ENCODE measurements around the gene LRRC56.

Gene LRRC56

DNA sequence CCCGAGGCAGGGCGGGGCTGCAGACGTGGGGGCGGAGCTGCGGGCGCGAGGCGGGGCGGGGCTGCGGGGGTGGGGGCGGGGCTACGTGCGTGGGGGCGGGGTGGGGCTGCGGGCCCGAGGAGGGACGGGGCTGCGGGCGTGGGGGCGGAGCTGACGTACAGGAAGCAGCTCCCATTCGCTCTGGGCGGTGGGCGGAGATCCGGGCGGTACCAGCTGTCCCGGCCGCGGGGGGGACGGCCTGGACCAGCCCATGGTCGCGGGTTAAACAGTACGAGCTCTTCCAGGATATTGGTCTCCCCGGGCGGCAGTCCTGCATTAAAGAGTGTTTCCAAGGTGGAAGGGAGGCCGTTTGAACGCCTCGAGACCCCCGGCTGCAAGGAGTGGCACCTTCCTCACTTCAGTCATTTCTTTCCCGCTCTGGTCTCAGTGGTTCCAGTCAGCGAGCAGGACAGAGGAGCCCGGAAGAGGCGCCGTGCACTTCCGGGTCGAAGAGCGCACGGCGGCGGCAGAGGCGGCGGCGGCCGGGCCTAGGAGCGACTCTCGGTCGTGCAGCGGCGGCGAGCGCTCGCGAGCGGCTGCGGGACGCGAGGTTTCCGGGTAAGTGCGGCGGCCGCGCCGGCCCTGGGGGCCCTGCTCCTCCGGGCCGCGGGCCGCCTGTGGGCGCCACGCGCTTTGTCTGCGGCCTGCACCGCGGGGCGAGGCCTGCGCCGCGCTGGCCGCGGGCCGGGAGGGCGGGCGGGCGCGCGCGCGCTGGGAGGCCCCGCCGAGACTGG lies 38.9 kb downstream of the LRRC56 start, which contains the start of gene PHRF1:
PHRF1 (plus strand) TSS at position 475 of the 773 bp plus-strand sequence. CDS start 5,043 bp downstream, outside the sequence.
- DNase-seq: peak; percentile 94 to 96 (median 95)

DNA sequence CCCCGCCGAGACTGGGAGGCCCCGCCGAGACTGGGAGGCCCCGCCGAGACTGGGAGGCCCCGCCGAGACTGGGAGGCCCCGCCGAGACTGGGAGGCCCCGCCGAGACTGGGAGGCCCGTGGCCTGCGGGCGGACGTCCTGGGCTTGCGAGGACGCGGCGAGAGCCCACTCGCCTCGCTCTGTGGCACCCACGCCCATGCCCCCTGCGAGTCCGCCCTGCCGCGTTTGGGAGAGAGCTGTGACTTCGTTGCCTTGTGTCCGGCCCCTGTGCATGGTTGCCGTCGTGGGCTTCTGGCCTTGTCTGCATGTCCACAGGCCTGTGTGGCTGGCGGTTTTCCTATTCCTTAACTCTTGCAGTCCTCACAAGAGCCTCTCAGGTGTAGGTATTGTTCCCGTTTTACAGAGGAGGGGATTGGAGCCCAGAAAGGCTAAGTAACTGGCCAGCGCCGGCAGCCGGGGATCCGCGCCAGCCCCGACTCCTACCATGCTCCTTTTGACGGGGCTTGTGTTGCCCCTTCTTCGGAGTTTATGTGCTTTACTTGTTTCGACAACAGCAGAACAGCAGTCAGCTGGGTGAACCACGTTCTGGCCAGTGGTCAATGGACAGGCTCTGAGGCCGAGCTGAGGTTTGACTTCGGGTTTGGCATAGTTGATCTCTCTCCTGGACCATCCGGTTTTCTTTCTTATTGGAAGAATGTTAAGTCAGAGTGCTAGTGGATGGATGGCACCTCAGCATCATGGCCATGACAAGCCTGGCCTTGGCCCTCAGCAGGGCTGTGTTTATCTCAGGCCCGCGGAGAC lies 39.7 kb downstream of the LRRC56 start:
- DNase-seq: no peak

DNA sequence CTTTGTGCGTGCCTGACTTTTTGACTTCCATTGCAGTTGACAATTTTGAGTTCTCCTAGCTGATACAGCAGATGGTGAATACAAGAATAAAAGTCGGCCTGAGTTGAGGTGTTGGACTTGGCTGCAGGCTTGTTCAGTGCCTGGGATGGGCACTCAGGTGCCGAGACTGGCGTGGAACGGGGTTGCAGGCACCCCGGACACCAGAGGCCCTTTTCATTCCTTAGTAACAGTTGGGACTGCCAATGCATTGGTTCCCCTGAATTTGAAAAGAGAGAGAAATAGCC lies 40.2 kb downstream of the LRRC56 start:
- no peak for DNase-seq

DNA sequence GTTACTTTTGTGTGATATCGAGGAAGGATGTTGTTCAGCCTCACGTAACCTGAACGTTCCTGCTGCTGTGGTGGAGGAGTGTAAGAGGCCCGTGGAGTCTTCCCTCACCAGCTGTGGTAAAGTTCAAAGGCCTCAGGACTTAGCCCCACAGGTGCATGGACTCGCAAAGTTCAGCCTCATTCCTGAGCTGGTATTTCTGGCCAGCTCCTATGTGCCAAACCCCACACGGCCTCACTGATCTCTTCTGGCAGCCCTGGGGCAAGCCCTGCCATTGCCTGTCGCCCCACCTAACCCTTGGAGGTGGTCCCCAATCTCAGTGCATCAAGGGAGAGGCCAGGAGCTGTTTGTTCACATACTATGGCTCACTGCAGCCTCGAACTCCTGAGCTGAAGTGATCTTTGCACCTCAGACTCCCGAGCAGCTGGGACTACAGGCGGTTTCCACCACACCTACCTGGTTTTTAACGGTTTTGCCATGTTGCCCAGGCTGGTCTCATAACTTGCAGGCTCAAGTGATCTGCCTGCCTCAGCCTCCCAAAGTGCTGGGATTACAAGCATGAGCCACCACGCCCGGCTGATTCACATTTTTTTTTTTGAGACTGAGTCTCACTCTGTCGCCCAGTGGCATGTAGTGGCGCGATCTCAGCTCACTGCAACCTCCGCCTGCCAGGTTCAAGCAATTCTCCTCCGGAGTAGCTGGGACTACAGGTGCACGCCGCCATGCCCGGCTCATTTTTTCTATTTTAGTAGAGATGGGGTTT lies 41.1 kb downstream of the LRRC56 start:
- no peak for DNase-seq

DNA sequence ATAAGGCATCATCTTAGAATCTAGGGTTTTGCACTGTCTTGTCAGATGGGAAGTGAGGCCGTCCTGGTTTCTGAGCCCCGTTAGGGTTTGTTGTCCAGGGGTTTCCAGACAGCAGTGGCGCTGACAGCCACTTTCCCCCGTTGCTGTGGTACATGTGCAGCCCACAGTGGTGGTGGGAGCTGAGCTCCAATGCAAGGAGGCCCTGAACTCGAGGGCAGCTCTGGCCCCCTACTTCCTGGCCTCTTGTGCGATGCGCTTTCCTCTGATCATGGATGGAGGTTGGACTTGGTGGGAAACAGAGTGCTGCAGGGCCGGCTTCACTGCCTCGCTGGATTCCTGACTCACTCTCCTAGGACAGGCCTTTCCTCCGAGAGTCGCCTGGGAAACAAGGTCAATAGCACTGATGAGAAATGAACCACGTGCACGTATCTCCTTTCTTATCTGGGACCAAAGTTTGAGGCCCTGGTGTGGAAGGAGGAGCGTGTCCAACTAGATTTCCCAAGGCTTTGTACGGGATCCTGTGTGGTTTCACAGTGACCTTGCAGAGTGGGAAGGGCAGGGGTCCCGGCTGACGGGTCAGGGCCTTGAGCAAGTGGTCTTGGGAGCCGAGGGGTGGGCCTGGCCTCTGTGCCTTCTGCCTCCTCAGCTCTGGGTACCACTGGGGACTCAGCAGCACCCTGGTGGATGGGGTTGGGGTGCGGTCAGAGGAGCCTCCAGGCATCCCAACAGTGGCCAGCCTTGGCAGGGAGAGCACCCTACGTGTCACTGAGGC lies 42.7 kb downstream of the LRRC56 start:
- DNase-seq: no peak

DNA sequence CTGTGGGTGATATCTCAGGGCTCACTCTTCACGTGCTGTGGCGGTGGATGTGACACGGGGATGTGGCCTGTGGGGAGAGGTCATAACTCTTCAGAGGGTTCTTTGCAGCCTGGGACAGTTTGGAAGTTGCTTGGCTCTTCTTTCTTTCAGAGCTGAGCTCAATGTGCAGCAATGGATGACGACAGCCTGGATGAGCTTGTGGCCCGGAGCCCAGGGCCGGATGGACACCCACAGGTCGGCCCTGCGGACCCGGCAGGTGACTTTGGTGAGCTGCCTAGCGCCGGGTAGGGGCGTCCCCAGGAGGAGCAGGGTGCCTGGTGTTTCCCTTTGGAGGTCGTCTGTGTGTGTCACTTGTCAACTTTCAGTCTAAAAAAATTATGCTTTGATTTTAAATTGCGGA lies 44.0 kb downstream of the LRRC56 start:
- DNase-seq: no peak

DNA sequence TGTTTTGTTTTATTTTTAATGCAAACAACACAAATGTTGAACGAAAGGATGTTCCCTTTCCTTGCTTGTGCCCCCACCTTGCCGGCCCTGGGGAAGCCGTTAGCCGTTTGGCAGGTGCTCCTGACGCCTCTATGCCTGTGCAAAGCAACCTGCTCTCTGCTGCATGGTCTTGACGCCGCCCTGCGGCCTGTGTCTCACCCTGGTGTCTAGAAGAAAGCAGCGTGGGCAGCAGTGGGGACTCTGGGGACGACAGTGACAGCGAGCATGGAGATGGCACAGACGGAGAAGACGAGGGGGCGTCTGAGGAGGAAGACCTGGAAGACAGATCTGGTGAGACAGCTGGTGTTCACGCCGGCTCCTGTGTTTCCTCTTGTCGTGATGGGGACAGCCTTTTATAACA lies 44.4 kb downstream of the LRRC56 start:
- DNase-seq: no peak

DNA sequence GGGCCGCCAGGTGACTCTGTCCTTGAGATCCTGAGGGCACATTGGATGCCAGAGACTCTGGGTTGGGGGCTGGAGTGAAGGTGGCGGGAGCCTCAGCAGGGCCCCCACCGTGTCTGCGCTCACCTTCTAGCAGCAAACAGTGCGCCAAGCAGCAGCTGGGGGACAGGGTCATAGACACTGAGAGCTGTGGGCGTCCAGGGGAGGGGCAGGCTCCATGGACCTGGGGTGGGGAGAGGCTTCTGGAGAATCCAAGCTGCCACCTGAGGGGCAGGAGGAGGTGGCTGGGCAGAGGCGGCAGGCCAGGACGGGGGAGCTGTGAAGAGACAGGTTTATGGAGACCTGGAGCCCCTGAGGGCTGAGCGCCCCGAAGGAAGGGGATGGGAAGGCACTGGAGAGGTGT lies 47.0 kb downstream of the LRRC56 start:
- no peak for DNase-seq

DNA sequence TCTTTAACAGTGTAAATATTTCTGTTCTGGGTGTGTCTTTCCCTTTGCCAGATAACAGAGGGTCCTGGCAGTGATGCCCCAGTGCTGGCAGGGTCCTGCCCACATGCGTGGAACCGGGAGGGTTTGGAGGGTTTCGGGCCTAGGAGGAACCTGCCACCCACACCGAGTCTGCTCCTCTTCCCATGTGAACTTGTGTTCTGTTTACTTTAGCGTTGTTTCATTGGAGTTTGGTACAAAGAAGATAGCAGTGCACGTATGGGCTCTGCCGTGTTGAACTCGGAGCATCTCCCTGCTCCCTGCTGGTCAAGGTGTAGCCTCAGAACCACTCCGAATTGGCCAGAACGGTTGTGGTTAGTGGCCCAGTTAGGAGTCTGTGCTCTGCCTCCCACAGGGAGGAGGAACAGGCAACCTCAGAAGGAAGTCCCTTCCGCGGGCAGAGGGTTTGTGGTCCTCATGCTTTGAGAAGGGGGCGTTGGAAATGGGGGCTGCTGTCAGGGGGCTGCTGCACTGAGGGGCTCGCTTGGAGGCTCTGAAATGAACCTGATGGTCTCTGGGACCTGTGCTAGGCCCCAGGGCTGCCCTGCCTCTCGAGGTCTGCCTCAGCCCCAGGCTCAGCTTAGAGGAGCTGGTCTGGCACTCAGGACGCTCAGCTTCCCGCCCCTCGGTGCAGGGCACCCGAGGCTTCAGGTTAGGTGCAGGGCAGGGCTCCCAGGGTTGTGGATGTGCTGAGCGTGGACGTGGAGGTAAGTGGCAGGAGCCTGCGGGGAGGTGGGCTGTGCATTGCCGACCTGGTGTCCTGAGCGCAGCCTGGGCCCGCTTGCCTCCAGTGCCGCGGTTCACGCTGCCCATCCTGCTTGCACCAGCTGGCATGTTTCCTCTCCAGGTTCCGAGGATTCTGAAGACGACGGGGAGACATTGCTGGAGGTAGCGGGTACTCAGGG lies 49.3 kb downstream of the LRRC56 start:
- no peak for DNase-seq

DNA sequence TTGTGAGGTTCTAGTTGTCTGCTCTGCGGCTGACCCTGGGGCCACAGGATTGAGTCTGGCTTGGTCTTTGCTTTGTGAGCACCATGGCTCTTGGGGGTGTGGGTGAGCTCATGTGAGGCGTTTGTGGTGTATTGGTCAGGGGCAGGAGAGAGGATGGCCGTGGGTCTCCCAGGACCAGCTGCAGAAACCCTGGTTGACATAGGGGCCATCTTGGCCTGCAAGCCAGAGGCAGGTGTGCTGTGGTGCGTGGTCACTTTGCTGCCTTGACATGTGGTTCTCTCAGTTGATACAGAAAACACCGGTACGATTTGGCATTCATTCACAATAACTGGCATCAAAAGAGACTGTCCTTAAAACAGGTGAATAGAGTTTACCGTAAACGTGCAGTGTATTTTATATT lies 50.2 kb downstream of the LRRC56 start:
- DNase-seq: no peak

DNA sequence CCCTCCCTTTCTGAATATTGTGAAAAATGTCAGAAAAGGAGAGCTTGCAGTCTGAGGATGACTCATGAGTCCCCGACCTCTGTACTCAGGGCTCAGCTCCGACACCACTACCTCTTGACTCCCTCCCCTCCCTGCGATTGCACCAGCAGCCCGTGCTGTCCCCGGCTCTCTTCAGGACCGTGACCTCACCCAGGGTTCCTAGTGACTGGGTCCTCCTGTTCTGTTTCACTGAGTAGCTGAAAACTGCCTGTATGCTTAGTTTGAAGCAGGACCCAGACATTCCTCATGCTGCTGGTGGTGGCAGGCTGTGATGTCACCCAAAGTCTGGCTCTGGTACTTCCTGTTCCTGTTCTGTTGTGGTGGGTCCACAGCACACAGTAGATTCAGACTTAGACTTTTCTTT lies 50.7 kb downstream of the LRRC56 start:
- DNase-seq: peak in 4 of 5 donors; percentile 49 to 74 (median 63)

DNA sequence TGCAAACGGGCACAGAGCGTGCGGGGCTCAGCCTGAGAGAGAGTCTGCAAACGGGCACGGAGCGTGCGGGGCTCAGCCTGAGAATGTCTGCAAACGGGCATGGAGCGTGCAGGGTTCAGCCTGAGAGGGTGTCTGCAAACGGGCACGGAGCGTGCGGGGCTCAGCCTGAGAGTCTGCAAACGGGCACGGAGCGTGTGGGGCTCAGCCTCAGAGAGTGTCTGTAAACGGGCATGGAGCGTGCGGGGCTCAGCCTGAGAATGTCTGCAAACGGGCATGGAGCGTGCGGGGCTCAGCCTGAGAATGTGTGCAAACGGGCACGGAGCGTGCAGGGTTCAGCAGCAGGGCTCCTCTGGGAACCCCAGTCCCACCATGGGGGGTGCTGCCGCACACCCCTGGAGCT lies 52.5 kb downstream of the LRRC56 start:
- no peak for DNase-seq

DNA sequence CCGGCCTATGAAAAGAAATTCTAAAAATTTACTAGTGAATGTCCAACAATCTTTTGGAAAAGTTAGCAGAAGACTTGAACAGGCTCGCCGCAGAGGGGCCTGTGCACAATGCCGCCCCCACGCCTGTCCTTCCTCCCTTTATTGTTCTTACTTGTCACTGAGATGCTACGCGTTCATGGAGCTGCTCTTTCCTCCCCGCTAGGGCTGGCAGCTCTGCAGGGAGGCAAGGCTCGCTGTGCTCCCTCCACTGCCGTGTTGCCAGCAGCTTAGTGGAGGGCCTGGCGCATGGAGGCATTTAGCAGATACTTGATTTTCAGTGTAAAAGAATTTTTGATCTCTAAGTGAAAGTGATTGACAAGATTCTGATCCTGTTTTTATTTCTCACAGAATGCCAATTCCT lies 53.7 kb downstream of the LRRC56 start:
- DNase-seq: no peak

DNA sequence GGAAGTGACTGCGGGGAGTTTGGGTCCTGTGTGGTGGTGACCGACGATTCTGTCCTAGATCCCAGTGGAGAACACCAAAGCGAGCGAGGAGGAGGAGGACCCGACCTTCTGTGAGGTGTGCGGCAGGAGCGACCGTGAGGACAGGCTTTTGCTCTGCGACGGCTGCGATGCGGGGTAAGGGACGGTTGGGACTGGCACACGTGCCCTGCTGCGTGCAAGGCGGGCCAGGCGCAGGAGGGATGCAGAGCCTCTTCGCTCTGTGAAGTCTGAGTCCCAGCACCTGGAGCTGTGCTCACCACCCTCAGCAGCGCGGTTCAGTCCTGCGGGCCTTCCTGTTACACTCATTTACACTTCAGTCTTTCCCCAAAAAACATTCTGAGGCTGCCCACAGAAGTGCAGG lies 55.2 kb downstream of the LRRC56 start:
- DNase-seq: no peak

DNA sequence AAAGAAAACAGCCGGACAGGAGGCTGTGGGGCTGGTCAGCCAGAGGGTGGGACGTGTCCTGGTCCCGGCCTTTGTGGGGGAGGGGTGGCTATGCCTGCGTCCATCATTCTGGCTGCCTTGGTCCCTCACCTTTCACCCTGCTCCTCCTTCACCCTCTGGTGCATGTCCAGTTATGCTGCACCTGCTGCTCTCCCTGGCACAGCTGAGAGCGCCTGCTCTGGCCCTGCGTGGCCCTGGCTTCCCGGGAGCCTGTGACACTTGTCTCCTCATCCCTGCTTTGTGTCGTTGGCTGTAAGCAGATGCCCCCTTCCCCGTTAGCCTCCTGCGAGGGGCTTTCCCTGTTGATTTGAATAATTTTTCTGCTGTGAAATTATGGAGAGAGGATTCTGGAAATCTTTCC lies 55.6 kb downstream of the LRRC56 start:
- DNase-seq: no peak

DNA sequence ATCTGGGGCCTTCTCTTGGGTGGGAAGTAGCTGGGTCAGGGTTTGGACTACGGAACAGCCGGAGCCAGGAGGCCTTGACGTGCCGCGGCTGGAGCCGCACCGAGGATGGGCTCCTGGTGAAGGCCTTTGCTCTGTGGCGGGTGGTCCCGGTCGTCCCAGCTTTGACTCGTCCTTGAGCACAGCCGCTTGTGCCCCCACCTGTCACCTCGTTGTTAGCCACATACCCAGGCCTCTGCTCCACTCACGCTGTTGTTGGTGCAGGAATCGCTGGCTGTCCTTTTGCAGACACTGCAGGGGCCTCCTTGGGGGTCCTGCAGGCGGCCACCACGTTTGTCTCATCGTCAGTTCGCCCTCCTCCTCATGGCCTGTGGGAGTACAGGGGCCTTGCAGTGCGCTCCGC lies 56.0 kb downstream of the LRRC56 start:
- DNase-seq: no peak

DNA sequence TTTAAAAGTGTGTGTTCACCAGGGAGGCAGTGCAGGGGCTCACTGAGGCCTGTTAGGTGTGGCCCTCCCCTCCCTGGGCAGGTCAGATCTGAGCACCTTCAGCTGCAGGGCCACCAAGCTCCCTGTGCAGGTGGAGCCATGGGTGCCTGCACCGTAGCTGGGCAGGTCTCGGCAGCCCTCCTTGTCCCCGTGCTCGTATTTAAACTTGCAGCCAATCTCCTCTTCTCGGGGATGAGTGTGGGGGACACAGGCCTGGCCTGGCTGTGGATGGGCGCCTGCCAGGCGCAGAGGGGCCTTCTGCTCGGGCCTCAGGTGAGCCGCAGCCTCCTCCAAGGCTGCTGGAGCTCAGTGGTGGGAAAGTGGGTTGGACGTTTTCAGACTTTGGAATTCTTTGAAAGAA lies 58.1 kb downstream of the LRRC56 start:
- no peak for DNase-seq

DNA sequence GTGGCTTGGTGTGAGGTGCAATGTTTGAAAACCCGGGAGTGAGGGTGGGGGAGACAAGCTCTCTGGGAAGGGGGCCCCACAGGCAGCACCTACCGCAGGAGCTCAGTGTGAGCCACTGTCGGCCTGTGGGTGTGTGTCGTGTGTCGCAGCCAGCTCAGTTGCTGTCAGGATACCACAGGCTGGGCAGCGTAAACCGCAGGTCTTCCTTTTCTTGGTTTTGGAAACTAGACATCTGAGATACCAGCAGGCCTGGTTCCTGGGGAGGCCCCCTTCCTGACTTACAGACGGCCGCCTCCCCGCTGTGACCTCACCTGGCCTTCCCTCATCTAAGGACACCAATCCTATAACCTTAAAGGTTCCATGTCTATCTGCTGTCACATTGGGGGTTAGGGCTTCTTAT lies 59.0 kb downstream of the LRRC56 start:
- DNase-seq: no peak

DNA sequence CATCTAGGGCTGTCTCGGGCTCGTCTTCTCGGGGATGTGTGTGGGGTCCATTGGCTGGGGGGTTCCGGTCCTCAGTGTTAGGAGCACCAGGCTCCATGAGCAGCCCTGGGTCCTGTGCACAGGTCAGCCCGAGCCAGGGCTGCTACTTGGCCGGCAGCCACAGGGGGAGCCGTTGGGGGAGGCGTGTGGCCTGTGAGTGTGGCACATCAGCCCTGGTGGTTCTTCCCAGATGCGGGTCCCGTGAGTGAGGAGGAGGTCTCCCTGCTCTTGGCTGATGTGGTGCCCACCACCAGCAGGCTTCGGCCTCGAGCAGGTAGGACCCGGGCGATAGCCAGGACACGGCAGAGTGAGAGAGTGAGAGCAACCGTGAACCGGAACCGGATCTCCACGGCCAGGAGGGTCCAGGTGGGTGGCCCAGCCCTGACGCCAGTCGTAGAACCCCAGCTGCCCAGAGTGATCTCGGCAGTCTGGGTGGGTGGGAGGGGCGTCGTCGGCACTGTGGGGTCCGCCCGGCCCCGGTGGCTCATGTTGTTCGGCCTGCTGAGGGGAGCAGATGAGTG lies 59.9 kb downstream of the LRRC56 start:
- no peak for DNase-seq

DNA sequence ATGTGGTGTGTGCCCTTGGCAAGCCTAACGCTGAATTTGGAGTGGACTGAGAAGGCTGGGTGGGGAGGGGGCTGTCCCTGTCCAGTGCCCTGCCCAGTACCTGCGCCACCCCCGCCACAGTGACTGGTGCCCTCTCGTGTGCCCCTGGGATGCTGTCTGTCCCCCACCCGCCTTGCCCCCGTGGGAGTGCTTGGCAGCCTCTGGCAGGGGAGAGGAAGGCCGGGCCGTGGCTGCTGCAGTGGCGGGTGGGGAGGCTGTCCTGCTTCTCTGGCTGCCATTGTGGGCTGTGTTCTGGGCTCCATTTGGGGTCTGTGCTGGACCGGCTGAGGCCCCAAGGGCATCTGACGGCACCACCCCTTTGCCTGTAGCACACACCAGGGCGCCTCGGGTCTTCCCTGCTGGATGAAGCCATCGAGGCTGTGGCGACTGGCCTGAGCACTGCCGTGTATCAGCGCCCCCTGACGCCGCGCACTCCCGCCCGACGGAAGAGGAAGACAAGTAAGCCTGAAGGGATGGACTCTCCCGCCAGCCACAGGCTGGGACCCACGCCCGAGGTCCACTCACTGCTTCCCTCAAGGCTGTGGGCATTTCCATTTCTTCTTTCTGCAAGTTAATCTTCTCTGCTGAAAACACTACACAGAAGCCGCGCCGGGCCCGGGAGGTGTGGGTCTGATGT lies 60.8 kb downstream of the LRRC56 start:
- DNase-seq: no peak
